Left ventricle myocardium superior (tissue), 1 donor: ENCODE measurements around the gene VEPH1. TPM values are rescaled to one million over a fixed set of nuclear protein-coding genes. Genes with fewer than 3 reads are reported as not detected.

ENCODE experiments used
- ATAC-seq: fragments of 200-7000 bp; cut with Tn5 transposase; one replicate; pipeline ENCODE4 v1.9.1; 2020; ENCODE audit warnings: mild to moderate bottlenecking, moderate library complexity
- DNase-seq: peaks from one replicate; pipeline ENCODE4 v3.0.0-alpha.2; 2020
- intact Hi-C: fragments of 100-400 bp; cut with micrococcal nuclease; formaldehyde crosslinking; loops from one replicate; pipeline ENCODE4 v1.11.0; 2022
- total RNA-seq: library from RNA; stranded (reverse); fragmentation: NEBNext Ultra II Directional; extraction: Animal tissue kit (Norgen Biotek cat#: 25700); gene quantifications from one replicate; pipeline ENCODE4 v1.2.1, GENCODE V29; 2021
- donor health status: DM: no; HTN: yes; CAD: no; lungs with severe emphysema.

Gene VEPH1
- total RNA-seq, 1 donor from 2014 or later: 0.25 TPM

DNA sequence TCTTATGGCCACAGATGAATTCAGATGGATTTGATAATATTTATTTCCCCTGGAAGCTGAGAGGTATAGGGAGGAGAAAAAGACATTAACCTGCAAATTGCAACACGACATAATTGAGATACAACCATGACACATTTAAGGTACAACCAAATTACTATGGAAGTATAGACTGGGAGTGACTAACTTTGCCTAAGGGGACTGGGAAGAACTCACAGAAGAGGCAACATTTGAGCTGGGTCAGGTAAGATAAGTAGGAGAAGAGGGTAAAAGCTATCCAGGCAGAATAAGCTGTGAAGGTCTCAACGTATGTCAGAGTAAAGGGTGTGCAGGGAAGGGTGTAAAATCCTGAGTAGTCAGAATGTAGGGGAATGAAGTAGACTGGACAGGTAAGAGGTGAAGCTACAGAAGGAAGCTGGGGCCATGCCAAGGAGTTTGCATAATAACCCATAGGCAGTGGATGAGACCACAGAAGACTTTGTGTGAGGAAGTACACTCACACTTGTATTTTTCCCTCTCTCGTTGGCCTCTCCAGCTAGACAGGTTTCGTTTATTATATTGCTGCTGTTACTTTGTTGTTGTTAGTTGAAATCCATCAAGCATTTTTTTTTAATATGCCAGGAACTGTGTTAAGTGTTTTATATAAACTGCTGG, 94.6 kb downstream of the VEPH1 start:
- DNase-seq: no peak
- ATAC-seq: no peak
- intact Hi-C loops: no loop called here

- DNase-seq: no peak
- intact Hi-C loops: no loop called here
- ATAC-seq: no peak
These were observed 95.4 kb downstream of the VEPH1 start for GRCh38 chr3:157407769-157408168.

GRCh38 chr3:157406394-157406793, 96.8 kb downstream of the VEPH1 start:
- ATAC-seq (no peak), DNase-seq (no peak)
- intact Hi-C loops: no loop called here

- ATAC-seq (no peak), DNase-seq (no peak)
- intact Hi-C loops: no loop called here
These were observed 97.8 kb downstream of the VEPH1 start for GRCh38 chr3:157405457-157405856.

- no peak for DNase-seq
- intact Hi-C loops: no loop called here
- no peak for ATAC-seq
These were observed 98.8 kb downstream of the VEPH1 start for GRCh38 chr3:157404381-157404780.

DNA sequence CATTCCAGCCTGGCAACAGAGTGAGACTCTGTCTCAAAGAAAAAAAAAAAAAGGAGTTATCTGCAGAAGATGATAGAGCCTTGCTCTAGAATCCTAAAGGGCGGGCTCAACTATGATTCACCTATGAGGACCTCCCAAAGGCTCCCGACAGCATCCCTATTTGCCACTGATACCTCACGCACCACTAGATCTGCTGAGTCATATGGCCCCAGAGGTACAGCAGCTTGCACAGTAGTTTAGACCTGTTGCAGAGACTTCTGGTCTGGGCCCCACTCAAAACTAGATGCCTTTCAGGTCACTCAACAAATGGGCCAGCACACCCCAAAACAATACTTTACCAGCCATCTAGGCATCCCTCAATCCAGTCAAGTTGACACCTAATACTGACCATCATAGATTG, 104.6 kb downstream of the VEPH1 start:
- DNase-seq (no peak), ATAC-seq (no peak)
- intact Hi-C loops: no loop called here

DNA sequence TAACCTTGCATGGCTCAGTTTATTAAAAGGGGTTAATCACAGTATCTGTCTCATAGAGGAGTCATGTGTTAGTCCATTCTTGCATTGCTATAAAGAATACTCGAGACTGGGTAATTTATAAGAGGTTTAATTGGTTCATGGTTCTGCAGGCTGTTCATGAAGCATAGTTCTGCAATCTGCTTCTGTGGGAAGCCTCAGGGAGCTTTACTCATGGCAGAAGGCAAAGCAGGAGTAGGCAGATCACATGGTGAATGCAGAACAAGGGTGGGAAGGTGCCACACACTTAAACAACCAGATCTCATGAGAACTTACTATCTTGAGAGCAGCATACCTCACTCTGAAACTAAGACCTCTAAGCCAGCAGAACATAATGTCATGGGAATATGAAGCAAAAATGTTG, 108.8 kb downstream of the VEPH1 start:
- no peak for DNase-seq
- ATAC-seq: no peak
- intact Hi-C loops: no loop called here

DNA sequence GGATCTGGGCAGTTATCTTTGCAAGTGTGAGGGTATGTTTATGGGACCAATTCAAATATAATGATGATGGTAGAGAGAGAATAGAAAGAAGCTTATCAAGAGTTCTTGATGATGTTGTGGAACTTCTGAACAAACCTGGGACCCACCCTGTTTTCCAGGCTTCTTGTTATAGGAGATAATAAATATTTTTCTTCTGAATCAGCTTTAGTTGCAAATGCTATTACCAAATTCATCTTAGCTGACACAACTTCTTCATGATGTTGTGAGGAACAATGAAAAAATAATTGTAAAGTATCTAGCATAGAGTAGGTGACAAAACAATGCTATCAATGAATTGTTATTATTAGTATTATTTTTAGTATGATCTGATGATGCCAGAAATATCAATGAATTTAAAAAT, 110.1 kb downstream of the VEPH1 start:
- no peak for ATAC-seq
- intact Hi-C loops: no loop called here
- DNase-seq: no peak

DNA sequence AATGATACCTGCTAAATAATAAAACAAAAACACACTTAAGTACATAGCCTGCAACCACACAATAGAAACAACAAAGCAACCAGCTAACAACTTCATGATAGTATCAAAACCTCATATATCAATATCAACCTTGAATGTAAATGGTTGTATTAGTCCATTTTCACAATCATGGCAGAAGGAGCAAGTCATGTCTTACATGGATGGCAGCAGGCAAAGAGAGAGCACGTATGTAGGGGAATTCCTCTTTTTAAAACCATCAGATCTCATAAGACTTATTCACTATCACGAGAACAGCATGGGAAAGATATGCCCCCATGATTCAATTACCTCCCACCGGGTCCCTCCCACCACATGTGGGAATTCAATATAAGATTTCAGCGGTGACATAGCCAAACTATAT, 111.1 kb downstream of the VEPH1 start:
- intact Hi-C loops: no loop called here
- ATAC-seq (no peak), DNase-seq (no peak)

- intact Hi-C loops: no loop called here
- ATAC-seq (no peak), DNase-seq (peak; percentile 25)
These were observed 112.3 kb downstream of the VEPH1 start for GRCh38 chr3:157390713-157391515.

DNA sequence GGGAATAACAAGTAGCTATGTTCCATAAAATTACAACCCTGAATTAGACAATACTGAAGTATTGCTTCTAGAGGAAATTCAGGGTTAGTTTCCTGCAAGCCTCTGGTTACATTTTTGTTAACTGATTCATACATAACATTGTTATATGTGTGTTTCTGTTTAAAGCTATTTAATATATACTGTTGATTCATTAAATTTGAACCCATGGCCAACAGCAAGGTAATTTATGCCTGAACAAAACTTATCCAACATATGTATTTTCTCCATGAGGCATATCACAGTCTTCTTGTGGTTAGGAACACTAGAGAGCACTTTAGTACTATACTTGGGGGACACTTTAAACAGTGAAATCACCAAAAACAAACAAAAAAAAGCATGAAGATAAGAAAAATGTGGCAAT, 114.2 kb downstream of the VEPH1 start:
- no peak for DNase-seq
- no peak for ATAC-seq

DNA sequence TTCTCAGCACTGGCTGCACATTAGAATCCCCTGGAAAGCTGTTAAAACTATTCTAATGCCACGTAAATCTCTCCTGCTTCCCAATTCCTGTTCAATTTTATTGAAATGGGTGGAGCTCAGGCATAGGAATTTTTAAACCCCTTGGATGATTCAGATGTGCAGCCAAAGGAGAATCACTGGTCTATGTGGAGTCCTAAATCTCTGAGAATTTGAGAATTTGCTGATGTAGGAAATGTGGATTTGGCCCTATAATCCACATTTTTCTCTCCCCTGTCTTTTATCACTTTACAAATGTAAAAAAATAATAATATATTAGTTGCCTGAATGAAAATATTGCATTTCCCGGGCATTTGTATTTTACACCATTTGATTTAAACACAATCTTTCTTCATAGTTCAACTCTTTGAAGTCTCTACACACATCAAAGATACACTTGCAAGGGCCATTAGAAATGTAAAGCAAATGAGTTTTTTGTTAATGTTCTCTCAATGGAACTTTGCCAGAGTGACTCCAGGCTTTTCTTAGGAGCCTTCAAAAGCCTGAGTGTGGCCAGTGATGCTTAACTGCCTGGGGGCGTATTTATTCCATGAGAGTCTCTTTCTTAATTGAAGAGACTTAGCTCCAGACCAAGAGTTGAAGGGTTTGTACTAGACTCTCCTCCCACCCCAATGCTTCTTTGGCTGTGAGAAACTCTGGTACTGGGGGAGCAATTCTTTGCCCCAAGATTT, 115.3 kb downstream of the VEPH1 start:
- intact Hi-C loops: no loop called here
- no peak for DNase-seq

More for the DNA sequence above, 114.2 kb downstream of the VEPH1 start:
- intact Hi-C loops: no loop called here

DNA sequence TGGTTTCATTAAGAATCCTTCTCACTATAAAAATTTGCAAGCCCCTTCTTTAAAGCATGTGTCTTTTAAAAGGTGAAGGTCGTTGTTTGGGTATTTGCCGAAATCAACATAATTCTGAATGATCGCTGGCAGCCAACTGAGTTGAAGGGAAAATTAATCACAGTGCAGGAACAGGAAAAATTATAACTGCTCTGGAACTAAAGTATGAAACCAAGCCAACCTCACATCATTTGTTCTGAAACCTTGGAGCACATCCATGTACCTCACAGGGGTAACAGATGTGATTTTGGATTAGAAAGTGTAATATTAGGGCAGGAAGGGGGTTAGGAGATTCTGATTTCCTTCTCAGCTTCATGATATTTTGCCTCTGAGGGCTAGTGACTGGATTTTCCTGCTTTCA, 118.7 kb downstream of the VEPH1 start:
- ATAC-seq (no peak), DNase-seq (no peak)
- intact Hi-C loops: no loop called here

More for the DNA sequence above, 115.3 kb downstream of the VEPH1 start:
- ATAC-seq: no peak

GRCh38 chr3:157384031-157384430, 119.2 kb downstream of the VEPH1 start:
- intact Hi-C loops: no loop called here
- ATAC-seq: no peak
- no peak for DNase-seq

GRCh38 chr3:157381606-157382005, 121.6 kb downstream of the VEPH1 start:
- ATAC-seq (no peak), DNase-seq (no peak)
- intact Hi-C loops: no loop called here

- no peak for ATAC-seq
- intact Hi-C loops: no loop called here
- DNase-seq: no peak
These were observed 123.6 kb downstream of the VEPH1 start for GRCh38 chr3:157379525-157380140.

DNA sequence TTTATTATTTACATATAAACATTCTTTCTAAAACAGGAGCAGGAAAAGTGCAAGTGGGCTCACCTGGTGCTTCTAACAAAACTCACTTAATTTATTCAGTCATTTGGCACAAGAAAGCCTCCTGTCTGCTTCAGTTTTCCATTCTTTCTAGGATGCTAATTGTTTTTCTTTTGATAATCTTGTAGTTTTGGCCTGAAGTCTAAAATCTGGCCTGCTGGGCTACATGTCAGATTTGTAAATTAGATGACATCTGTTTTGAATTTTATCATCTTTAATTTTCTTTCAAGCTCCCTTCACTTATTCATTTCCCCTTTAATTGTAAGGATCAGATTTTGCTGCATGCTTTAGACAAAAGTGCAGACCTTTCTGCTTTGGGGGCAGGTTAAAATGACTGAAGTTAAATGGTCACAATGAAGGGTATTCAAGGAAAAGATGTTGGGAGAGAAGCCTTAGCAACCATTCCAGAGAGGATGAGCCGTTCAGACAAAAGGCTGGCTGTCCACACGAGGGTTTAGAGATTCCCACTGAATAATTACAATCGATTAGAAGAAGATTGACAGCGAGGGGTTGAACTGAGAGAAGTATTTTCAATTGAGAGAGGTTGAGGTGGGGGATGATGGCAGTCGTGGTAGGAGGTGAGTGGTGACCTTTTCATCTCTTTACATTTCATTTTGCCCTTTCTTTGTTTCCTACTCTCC, 126.5 kb downstream of the VEPH1 start:
- ATAC-seq: no peak
- intact Hi-C loops: no loop called here
- no peak for DNase-seq

DNA sequence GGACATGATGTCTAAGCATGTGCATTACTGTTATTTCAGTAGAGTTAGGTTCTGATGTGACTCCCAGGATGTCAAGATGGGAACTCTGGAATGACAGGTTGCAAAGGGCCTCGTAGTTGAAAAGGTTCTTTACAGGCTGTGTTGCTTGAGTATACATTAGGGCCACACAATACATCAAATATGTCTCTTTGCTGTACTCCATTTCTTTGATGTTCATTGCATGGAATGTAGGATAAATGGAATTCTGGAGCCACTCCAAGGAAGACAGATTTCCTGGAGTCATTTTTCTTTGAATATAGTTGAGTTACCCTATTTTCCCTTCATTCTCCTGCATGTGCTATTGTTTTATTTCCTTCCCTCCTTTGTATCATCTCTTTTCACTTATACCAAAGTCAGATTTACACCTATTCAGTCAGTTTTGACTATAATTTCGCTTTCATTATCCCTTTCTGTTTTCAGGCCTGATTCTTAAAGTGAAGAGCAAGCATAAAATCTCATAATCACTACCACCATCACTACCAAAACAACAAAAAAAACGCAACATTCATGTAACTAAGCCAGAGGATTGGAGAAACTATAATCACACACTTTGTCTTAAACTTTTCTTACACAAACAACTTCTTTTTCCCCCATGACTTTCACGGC, 127.8 kb downstream of the VEPH1 start:
- ATAC-seq (no peak), DNase-seq (no peak)
- intact Hi-C loops: no loop called here

DNA sequence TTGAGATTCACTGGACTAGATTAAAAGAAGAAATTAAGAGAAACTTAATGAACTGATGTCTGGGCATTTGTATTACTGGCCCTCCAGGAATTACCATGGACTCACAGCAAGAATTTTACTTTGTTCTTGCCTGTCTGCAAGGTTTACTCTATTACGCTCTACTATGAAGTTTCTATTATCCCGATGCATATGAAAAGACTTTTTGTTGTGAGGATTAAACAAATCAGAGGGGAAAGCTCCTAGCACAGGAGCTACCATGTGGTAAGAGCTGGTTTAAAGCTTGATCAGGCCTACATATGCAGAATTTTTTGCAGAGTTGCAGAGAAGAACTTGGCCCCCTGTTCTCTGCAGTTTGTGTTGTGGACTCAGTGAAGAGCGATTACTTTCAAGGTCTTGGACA, 128.3 kb downstream of the VEPH1 start:
- intact Hi-C loops: no loop called here
- no peak for ATAC-seq

More for the DNA sequence above, 128.3 kb downstream of the VEPH1 start:
- no peak for DNase-seq
